GM18499 (cell line): ENCODE results near the gene C10orf95.

ENCODE experiments used
- ATAC-seq: cut with Tn5 transposase; IDR thresholded peaks from one replicate; pipeline ENCODE4 v1.9.1; 2021; ENCODE audit warnings: moderate number of reproducible peaks; ENCODE audit not compliant: insufficient read depth, unreplicated experiment

The C10orf95 gene

GRCh38 chr10:102419269-102420180, 31.8 kb downstream of the C10orf95 start:
- no peak for ATAC-seq

GRCh38 chr10:102418622-102419268, 32.6 kb downstream of the C10orf95 start, which contains the start of gene PSD:
PSD (minus strand) TSS chr10:102418785; CDS start chr10:102417038, 1,747 bp downstream.
- ATAC-seq, result no peak

- no peak for ATAC-seq
Measured at GRCh38 chr10:102416695-102417094, 34.6 kb downstream of the C10orf95 start.

GRCh38 chr10:102416283-102416682, 35.1 kb downstream of the C10orf95 start:
- no peak for ATAC-seq

- no peak for ATAC-seq
Measured at GRCh38 chr10:102414749-102415148, 36.6 kb downstream of the C10orf95 start.

GRCh38 chr10:102413806-102414561, 37.4 kb downstream of the C10orf95 start:
- ATAC-seq, result no peak

GRCh38 chr10:102413053-102413705, 38.2 kb downstream of the C10orf95 start:
- no peak for ATAC-seq

- no peak for ATAC-seq
Measured at GRCh38 chr10:102412293-102412692, 39.0 kb downstream of the C10orf95 start.

- no peak for ATAC-seq
Measured at GRCh38 chr10:102411341-102412255, 39.7 kb downstream of the C10orf95 start.

- ATAC-seq, result no peak
Measured at GRCh38 chr10:102410429-102411073, 40.8 kb downstream of the C10orf95 start.

- ATAC-seq, result no peak
Measured at GRCh38 chr10:102409604-102410428, 41.5 kb downstream of the C10orf95 start.

- ATAC-seq, result no peak
Measured at GRCh38 chr10:102408728-102409603, 42.4 kb downstream of the C10orf95 start.

- no peak for ATAC-seq
Measured at GRCh38 chr10:102408131-102408727, 43.1 kb downstream of the C10orf95 start.

- no peak for ATAC-seq
Measured at GRCh38 chr10:102407425-102408130, 43.8 kb downstream of the C10orf95 start.

GRCh38 chr10:102406815-102407214, 44.5 kb downstream of the C10orf95 start:
- ATAC-seq, result no peak

- no peak for ATAC-seq
Measured at GRCh38 chr10:102405632-102406031, 45.7 kb downstream of the C10orf95 start.
